Kidney epithelial cell (primary cell): ENCODE measurements around the gene RNF220. TPM values are rescaled to one million over a fixed set of nuclear protein-coding genes. Genes with fewer than 3 reads are reported as not detected.

Experiments used
- DNase-seq: peaks from one replicate; pipeline ENCODE4 v3.0.0-alpha.2; 2010; ENCODE audit warnings: low read depth
- H3K27me3 ChIP-seq: 2 replicates; pipeline ENCODE4 v1.6.0; 2011; ENCODE audit warnings: low read length; ENCODE audit not compliant: control insufficient read depth, insufficient read depth
- H3K36me3 ChIP-seq: 2 replicates; pipeline ENCODE4 v1.5.1; 2011; ENCODE audit warnings: low read length; ENCODE audit not compliant: control insufficient read depth, insufficient read depth
- H3K4me3 ChIP-seq: 2 replicates; pipeline ENCODE4 v1.5.1; 2011; ENCODE audit warnings: low read depth, mild to moderate bottlenecking, control low read depth, low read length
- CTCF ChIP-seq: IDR thresholded peaks from 2 replicates; pipeline ENCODE4 v1.5.1; 2011; ENCODE audit warnings: mild to moderate bottlenecking, moderate library complexity, low read length, control low read depth, inconsistent platforms; ENCODE audit not compliant: insufficient read depth, poor library complexity, severe bottlenecking
- total RNA-seq: library from RNA; depleted of rRNA; stranded (reverse); fragments of >200 nt; gene quantifications from 2 replicates; pipeline ENCODE4 v1.2.3, GENCODE V29; 2015

Gene RNF220
- total RNA-seq, 1 donor from 2014 or later: 127 TPM

- TF ChIP-seq CTCF: no peak
- DNase-seq: no peak
- Histone ChIP-seq H3K4me3 (no peak overlapping the region), H3K27me3 (peaks cover 12% of the 10 kb centered on the region), H3K36me3 (no peaks in the 10 kb centered on the region)
These were observed 132.9 kb downstream of the RNF220 start for GRCh38 chr1:44537956-44538355.

- Histone ChIP-seq H3K27me3 (peaks cover 28% of the 10 kb centered on the region), H3K4me3 (no peak overlapping the region), H3K36me3 (no peaks in the 10 kb centered on the region)
- TF ChIP-seq CTCF: no peak
- DNase-seq: no peak
These were observed 135.1 kb downstream of the RNF220 start for GRCh38 chr1:44539991-44540730.

- peaks cover 28% of the 10 kb centered on the region for H3K27me3 ChIP-seq
- no peak for DNase-seq
- H3K36me3 ChIP-seq: no peaks in the 10 kb centered on the region
- no peak for TF ChIP-seq CTCF
- no peak overlapping the region for H3K4me3 ChIP-seq
These were observed 137.5 kb downstream of the RNF220 start for GRCh38 chr1:44542420-44543063.

GRCh38 chr1:44543064-44543744 lies 138.1 kb downstream of the RNF220 start:
- Histone ChIP-seq H3K27me3 (peaks cover 28% of the 10 kb centered on the region), H3K4me3 (no peak overlapping the region), H3K36me3 (no peaks in the 10 kb centered on the region)
- DNase-seq: no peak
- no peak for TF ChIP-seq CTCF

- no peak for TF ChIP-seq CTCF
These were observed 138.7 kb downstream of the RNF220 start for GRCh38 chr1:44543786-44544185.

More at GRCh38 chr1:44543786-44544185, 138.7 kb downstream of the RNF220 start:
- Histone ChIP-seq H3K4me3 (no peak overlapping the region), H3K27me3 (peaks cover 28% of the 10 kb centered on the region), H3K36me3 (no peaks in the 10 kb centered on the region)
- no peak for DNase-seq
